Measurements from ENCODE around the gene IGF1. TPM values are rescaled to one million over a fixed set of nuclear protein-coding genes. Genes with fewer than 3 reads are reported as not detected.

Gene IGF1
- total and polyA plus RNA-seq, 9 of the 15 experiments (the other 6 are each of a cell fraction or from before 2014, with no cell fraction given): 3.7 to 13.9 (median 4.5) TPM

GRCh38 chr12:102507301-102507700 lies 26.9 kb upstream of the IGF1 start:
- ChIA-PET POLR2A (interaction anchor here (0.9 kb wide), 1 partner anchor 16 kb away, joined by 3 read pairs; no protein-coding TSS in a partner anchor), CTCF (ENCODE audit: low intra/inter-chr PET ratio) (interaction anchor here (0.6 kb wide), 1 partner anchor 677 kb away, joined by 3 read pairs; the partner anchor contains the start of gene GNPTAB)
- Histone ChIP-seq H2AFZ (ENCODE audit: low read depth, low read length) (no peak overlapping the region), H3K36me3 (ENCODE audit: control insufficient read depth, insufficient read depth, low read length) (no peaks in the 10 kb centered on the region), H3K27me3 (ENCODE audit: control insufficient read depth in 2 of 2, insufficient read depth in 2 of 2, low read length in 2 of 2) (no peaks in the 10 kb centered on the region), H3K27ac (ENCODE audit: extremely low read depth, low read depth, low read length) (no peak overlapping the region), H3K9ac (ENCODE audit: insufficient read depth in 1 of 2, low read depth in 2 of 2, low read length in 2 of 2) (no peak overlapping the region), H4K20me1 (replicated peaks; ENCODE audit: control insufficient read depth, insufficient read depth, low read length) (no peaks in the 10 kb centered on the region), H3K4me2 (ENCODE audit: insufficient read depth, low read length) (no peak overlapping the region), H3K4me3 (no peak overlapping the region), H3K79me2 (ENCODE audit: control insufficient read depth, insufficient read depth, low read length) (no peaks in the 10 kb centered on the region), H3K4me1 (replicated peaks in 1 of 2; ENCODE audit: control insufficient read depth in 2 of 2, insufficient read depth in 2 of 2, low read length in 2 of 2) (no peaks in the 10 kb centered on the region), H3K9me3 (replicated peaks; ENCODE audit: control insufficient read depth, insufficient read depth, low read depth, low read length) (no peaks in the 10 kb centered on the region), H3K9me1 (ENCODE audit: control insufficient read depth, insufficient read depth, low read length) (no peaks in the 10 kb centered on the region)
- ATAC-seq (no peak), DNase-seq (ENCODE audit: extremely low read depth in 1 of 4, low spot score in 3 of 4) (no peak), FAIRE-seq (no peak)
- BruUV-seq (replicated peaks): no TSS peak
- in situ Hi-C loops (cut with MboI): no loop called here
- intact Hi-C loops (cut with micrococcal nuclease): no loop called here
- WGBS (ENCODE audit: insufficient coverage, low coverage, missing lambda C conversion rate): 0% methylated on average over 2 of the region's 2 CpGs
- no peak for TF ChIP-seq PRMT5 (CRISPR knock-in tag; IDR thresholded peaks at IDR 0.05)
- no peak for TF ChIP-seq POU5F1 (IDR thresholded peaks at IDR 0.05; ENCODE audit: borderline replicate concordance, low read depth, low read length, partially characterized antibody)
- no peak for TF ChIP-seq ETS2 (tag; IDR thresholded peaks at IDR 0.05; ENCODE audit: borderline replicate concordance, poor library complexity, severe bottlenecking)
- no peak for TF ChIP-seq NFE2L1 (tag; IDR thresholded peaks at IDR 0.05; ENCODE audit: borderline replicate concordance, low read depth)
- no peak for TF ChIP-seq CLOCK (CRISPR knock-in tag; IDR thresholded peaks at IDR 0.05; ENCODE audit: borderline replicate concordance)
- TF ChIP-seq FOS (IDR thresholded peaks at IDR 0.05; ENCODE audit: extremely low read depth, insufficient read length): no peak
- no peak for TF ChIP-seq ZBTB40 (IDR thresholded peaks at IDR 0.05)
- no peak for TF ChIP-seq ZBTB40 (CRISPR knock-in tag; IDR thresholded peaks at IDR 0.05)
- TF ChIP-seq ZNF41 (CRISPR knock-in tag; conservative IDR thresholded peaks at IDR 0.05): no peak
- TF ChIP-seq NR2F6 (CRISPR knock-in tag; IDR thresholded peaks at IDR 0.05): no peak

All from K562 (cell line).